CD4-positive, alpha-beta T cell (primary cell): Measurements from ENCODE around the gene ZWINT. TPM values are rescaled to one million over a fixed set of nuclear protein-coding genes. Genes with fewer than 3 reads are reported as not detected.

Source experiments
- ATAC-seq: fragments of 200-7000 bp; cut with Tn5 transposase; one replicate; pipeline ENCODE4 v1.10.0; 2022; ENCODE audit warnings: mild to moderate bottlenecking; ENCODE audit not compliant: poor library complexity
- CTCF ChIA-PET: fragments of 350-600 bp; sonication (Branson Sonifier 250); formaldehyde crosslinking; loops from one replicate; lab custom pipeline; 2021; ENCODE audit warnings: antibody characterized with exemption, inconsistent platforms; lab: Charles Lee
- POLR2A ChIA-PET: fragments of 350-600 bp; sonication (Branson Sonifier 250); formaldehyde crosslinking; loops from one replicate; lab custom pipeline; 2021; ENCODE audit warnings: antibody characterized with exemption, inconsistent platforms; lab: Charles Lee
- DNase-seq, 14 experiments: peaks; one replicate each; pipeline ENCODE4 v3.0.0-alpha.2; 2013 to 2020; ENCODE audit warnings: mixed read lengths in 2 of 14
- H3K27ac ChIP-seq, 2 donors: one replicate each; pipeline versions ENCODE4 v1.5.1 to v1.7.0; 2013; ENCODE audit warnings: low read length in 2 of 2, low read depth in 1 of 2, mild to moderate bottlenecking in 1 of 2
- H3K27me3 ChIP-seq, 2 experiments: 1 replicate in 1 of 2; 2 replicates in 1 of 2; pipeline versions ENCODE4 v1.6.1 to v1.7.0; 2013; ENCODE audit warnings: low read length in 2 of 2, control low read depth in 1 of 2, mild to moderate bottlenecking in 1 of 2, moderate library complexity in 1 of 2; ENCODE audit not compliant: insufficient read depth in 2 of 2, control insufficient read depth in 1 of 2
- H3K36me3 ChIP-seq: one replicate; pipeline ENCODE4 v1.6.1; 2013; ENCODE audit warnings: low read length, control low read depth; ENCODE audit not compliant: insufficient read depth
- H3K4me1 ChIP-seq: one replicate; pipeline ENCODE4 v1.6.1; 2013; ENCODE audit warnings: low read length, control low read depth; ENCODE audit not compliant: insufficient read depth
- H3K4me3 ChIP-seq: one replicate; pipeline ENCODE4 v1.5.1; 2013; ENCODE audit warnings: mild to moderate bottlenecking, low read length, moderate library complexity
- H3K9me3 ChIP-seq, 2 experiments: 1 replicate in 1 of 2; 2 replicates in 1 of 2; pipeline versions ENCODE4 v1.6.1 to v1.7.0; 2013; ENCODE audit warnings: low read length in 2 of 2, mild to moderate bottlenecking in 2 of 2, control low read depth in 1 of 2, moderate library complexity in 1 of 2; ENCODE audit not compliant: control insufficient read depth in 1 of 2, insufficient read depth in 1 of 2
- H3K27ac Mint-ChIP-seq: one replicate; pipeline ENCODE4 v1.8.0; 2020; ENCODE audit warnings: mixed read lengths
- H3K27me3 Mint-ChIP-seq: one replicate; pipeline ENCODE4 v1.8.0; 2021; ENCODE audit warnings: mixed read lengths
- H3K36me3 Mint-ChIP-seq: one replicate; pipeline ENCODE4 v1.8.0; 2021; ENCODE audit warnings: low read depth, mixed read lengths
- H3K4me1 Mint-ChIP-seq: one replicate; pipeline ENCODE4 v1.8.0; 2021; ENCODE audit warnings: low read depth, mixed read lengths
- H3K4me3 Mint-ChIP-seq: one replicate; pipeline ENCODE4 v1.8.0; 2020; ENCODE audit warnings: mild to moderate bottlenecking, mixed read lengths
- H3K9me3 Mint-ChIP-seq: one replicate; pipeline ENCODE4 v1.8.0; 2020; ENCODE audit warnings: mixed read lengths
- CTCF ChIP-seq: fragments of 200-600 bp; IDR thresholded peaks from one replicate; pipeline ENCODE4 v1.8.0; 2022; ENCODE audit warnings: antibody characterized with exemption, mild to moderate bottlenecking
- intact Hi-C, 2 experiments: fragments of 100-400 bp; cut with DNase I in 1 of 2; cut with micrococcal nuclease in 1 of 2; formaldehyde crosslinking; loops; one replicate each; pipeline versions ENCODE4 v1.15.1 to v1.9.0; 2023 to 2025; cut with DNase I, micrococcal nuclease
- total RNA-seq, 174 experiments: library from RNA in 2 of 174; stranded (reverse) in 2 of 174; gene quantifications; one replicate each; pipeline ENCODE4 v1.2.3 and lab custom pipeline; 2021 to 2026

Gene ZWINT
- total RNA-seq, 2 experiments from 2014 or later, result 1.1 to 1.6 TPM

- Histone ChIP-seq H3K9me3 (peaks cover 0 to 5% of the 10 kb centered on the region in 2 experiments), H3K4me1 (no peaks in the 10 kb centered on the region), H3K27me3 (no peaks in the 10 kb centered on the region), H3K4me3 (no peak overlapping the region), H3K36me3 (no peaks in the 10 kb centered on the region), H3K27ac (no peak overlapping the region)
- Mint-ChIP-seq H3K27ac (no peak overlapping the region), H3K4me1 (no peaks in the 10 kb centered on the region), H3K36me3 (no peaks in the 10 kb centered on the region), H3K9me3 (no peaks in the 10 kb centered on the region), H3K27me3 (no peaks in the 10 kb centered on the region), H3K4me3 (no peak overlapping the region)
- ChIA-PET POLR2A (no interaction called here), CTCF (no interaction called here)
- intact Hi-C loops, result no loop called here
- no peak for TF ChIP-seq CTCF
- no peak for ATAC-seq
- DNase-seq, result peak in 1 of 14 experiments; percentile 0
These were observed 43.5 kb downstream of the ZWINT start for GRCh38 chr10:56317603-56318002.

- Histone ChIP-seq H3K36me3 (no peaks in the 10 kb centered on the region), H3K9me3 (peaks cover 0 to 5% of the 10 kb centered on the region in 2 experiments), H3K4me1 (no peaks in the 10 kb centered on the region), H3K27me3 (no peaks in the 10 kb centered on the region), H3K27ac (no peak overlapping the region), H3K4me3 (no peak overlapping the region)
- no peak overlapping the region for H3K4me3 Mint-ChIP-seq
- H3K4me1 Mint-ChIP-seq, result no peaks in the 10 kb centered on the region
- H3K36me3 Mint-ChIP-seq, result no peaks in the 10 kb centered on the region
- intact Hi-C loops, result no loop called here
- no peak overlapping the region for H3K27ac Mint-ChIP-seq
- no peak for ATAC-seq
- no peaks in the 10 kb centered on the region for H3K9me3 Mint-ChIP-seq
- no peak for TF ChIP-seq CTCF
- POLR2A ChIA-PET, result no interaction called here
- CTCF ChIA-PET, result no interaction called here
- DNase-seq, result no peak
- H3K27me3 Mint-ChIP-seq, result no peaks in the 10 kb centered on the region
These were observed 44.5 kb downstream of the ZWINT start for GRCh38 chr10:56316603-56317002.
